ENCODE results near the gene MEGF10.

GRCh38 chr5:127359502-127359901 lies 68.9 kb downstream of the MEGF10 start:
- TF ChIP-seq CTCF (IDR thresholded peaks at IDR 0.05) (no peak), POLR2A (IDR thresholded peaks at IDR 0.05) (no peak)

Data from gastroesophageal sphincter (tissue), 3 donors.